Posterior vena cava (tissue), 2 donors: ENCODE data around the gene ATP6V0E1. TPM values are rescaled to one million over a fixed set of nuclear protein-coding genes. Genes with fewer than 3 reads are reported as not detected.
"Not testable (repeated sequence)": the region's sequence is repeated elsewhere in the genome, so short reads cannot be mapped to it uniquely, and the experiment has no call there.

Source experiments
- DNase-seq: peaks from one replicate; pipeline ENCODE4 v3.0.0-alpha.2; 2020; ENCODE audit warnings: low spot score
- intact Hi-C, 2 donors: fragments of 100-400 bp; cut with DNase I; formaldehyde crosslinking; loops; one replicate each; pipeline versions ENCODE4 v1.14.1 to v1.14.2; 2022 to 2023
- total RNA-seq, 2 donors: library from RNA; stranded (reverse); fragmentation: NEBNext Ultra II Directional; extraction: Animal tissue kit (Norgen Biotek cat#: 25700); gene quantifications; one replicate each; pipeline ENCODE4 v1.2.1, GENCODE V29; 2021
- donor health status: DM: yes; HTN: yes; CAD: no.
- donor health status: DM: yes; HTN: yes; CAD: no.

The ATP6V0E1 gene
- total RNA-seq, 2 donors from 2014 or later = 178 to 215 TPM

DNA sequence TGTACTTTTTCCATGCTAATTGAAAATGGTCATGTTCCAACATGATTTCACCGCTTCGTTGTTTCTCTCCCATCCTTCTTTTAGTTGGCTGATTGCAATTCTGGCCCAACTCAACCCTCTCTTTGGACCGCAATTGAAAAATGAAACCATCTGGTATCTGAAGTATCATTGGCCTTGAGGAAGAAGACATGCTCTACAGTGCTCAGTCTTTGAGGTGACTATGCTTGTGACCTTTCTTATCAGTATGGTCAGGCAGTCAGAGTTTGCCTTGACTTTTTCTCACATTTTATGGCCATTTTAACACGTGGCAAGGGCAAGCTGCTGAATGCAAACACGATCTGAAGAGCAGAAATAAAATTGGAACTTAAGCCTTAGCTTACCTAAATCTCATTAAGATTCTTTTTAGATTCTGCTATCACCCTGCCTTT is 36.6 kb downstream of the ATP6V0E1 start:
- intact Hi-C loops = no loop called here
- DNase-seq = no peak

DNA sequence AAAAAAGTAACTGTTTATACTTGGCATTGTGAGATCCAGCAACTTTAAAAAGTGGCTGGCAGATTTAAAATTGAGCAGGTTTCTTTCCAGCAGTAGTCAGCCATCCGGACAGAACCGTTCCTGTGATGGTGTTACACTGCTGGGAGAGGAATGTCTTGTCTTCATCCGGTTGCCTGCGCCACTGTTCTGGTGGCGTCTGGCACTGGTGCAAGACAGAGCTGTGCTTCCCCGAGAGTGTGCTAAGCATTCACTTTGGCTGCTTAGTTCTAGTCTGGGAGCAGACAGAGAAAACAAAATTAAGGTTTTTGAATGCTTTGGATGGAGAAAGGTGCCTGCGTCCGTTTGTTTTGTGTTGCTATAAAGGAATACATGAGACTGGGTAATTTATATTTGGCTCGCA is 37.1 kb downstream of the ATP6V0E1 start:
- intact Hi-C loops = no loop called here
- no peak for DNase-seq

- intact Hi-C loops = no loop called here
- no peak for DNase-seq
Measured at GRCh38 chr5:173025651-173026050, 42.1 kb downstream of the ATP6V0E1 start.

GRCh38 chr5:173027905-173028304 is 44.3 kb downstream of the ATP6V0E1 start:
- DNase-seq = no peak
- intact Hi-C loops = no loop called here

- DNase-seq = no peak
- intact Hi-C loops = no loop called here
Measured at GRCh38 chr5:173028811-173029327, 45.3 kb downstream of the ATP6V0E1 start.

DNA sequence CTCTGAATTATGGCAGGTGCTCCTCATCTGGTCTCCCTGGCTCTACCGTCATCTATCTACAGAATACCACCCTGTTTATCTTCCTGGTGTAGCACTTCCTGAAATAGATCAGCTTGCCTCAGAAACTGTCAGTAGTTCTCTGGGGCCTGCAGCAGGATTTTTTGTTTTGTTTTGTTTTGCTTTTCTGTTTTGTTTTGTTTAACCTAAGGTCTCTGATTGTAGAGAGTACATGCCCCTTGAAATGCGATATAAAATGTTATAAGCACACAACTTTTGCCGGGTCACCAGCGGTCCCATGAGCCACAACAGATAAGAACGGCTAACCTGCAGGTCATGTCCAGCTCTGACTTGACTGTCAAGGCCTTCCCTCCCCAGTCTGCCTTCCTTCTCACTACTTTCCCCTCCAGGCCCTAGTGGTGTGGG is 45.9 kb downstream of the ATP6V0E1 start:
- intact Hi-C loops = no loop called here
- DNase-seq = no peak

GRCh38 chr5:173032096-173032495 is 48.5 kb downstream of the ATP6V0E1 start:
- DNase-seq = not testable (repeated sequence)

DNA sequence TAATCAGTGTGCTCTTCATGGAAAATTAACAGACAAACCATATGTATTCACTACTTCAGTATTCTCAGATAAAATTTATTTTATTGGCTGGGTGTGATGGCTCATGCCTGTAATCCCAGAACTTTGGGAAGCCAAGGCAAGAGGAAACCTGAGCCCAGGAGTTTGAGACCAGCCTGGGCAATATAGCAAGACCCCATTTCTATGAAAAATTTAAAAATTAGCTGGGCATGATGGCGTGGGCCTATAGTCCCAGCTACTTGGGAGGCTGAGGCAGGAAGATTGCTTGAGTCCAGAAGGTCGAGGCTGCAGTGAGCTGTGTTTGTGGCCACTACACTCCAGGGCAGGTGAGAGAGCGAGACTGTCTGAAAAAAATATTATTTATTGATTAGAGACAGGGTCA is 49.2 kb downstream of the ATP6V0E1 start:
- intact Hi-C loops = no loop called here
- no peak for DNase-seq

More at GRCh38 chr5:173032096-173032495, 48.5 kb downstream of the ATP6V0E1 start:
- intact Hi-C loops = not testable (repeated sequence)

DNA sequence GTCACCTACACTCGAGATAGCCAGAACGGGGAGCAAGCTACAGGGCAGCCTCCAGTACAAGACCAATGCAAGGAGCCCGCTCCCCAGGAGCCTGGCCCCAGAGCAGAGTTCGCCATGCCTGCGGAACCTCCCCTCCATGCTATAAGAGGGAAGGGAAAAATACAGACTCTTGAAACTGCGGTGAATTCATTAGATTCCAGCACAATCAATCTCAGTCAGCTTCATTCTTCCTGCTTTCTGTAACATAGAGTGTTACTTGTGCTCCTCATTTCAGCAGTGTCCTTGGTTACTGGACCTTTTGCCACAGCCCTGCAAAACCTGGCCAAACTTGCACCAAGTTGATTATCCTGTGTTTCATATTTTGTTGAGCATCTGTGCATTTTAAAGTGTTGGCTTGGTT is 50.4 kb downstream of the ATP6V0E1 start:
- intact Hi-C loops = no loop called here
- no peak for DNase-seq

- intact Hi-C loops = no loop called here
- no peak for DNase-seq
Measured at GRCh38 chr5:173035904-173036707, 52.5 kb downstream of the ATP6V0E1 start.

- intact Hi-C loops = no loop called here
- no peak for DNase-seq
Measured at GRCh38 chr5:173039188-173039587, 55.6 kb downstream of the ATP6V0E1 start.

GRCh38 chr5:173039964-173040363 is 56.4 kb downstream of the ATP6V0E1 start:
- intact Hi-C loops = no loop called here
- DNase-seq = no peak

- intact Hi-C loops = no loop called here
- no peak for DNase-seq
Measured at GRCh38 chr5:173041881-173042762, 58.6 kb downstream of the ATP6V0E1 start.

DNA sequence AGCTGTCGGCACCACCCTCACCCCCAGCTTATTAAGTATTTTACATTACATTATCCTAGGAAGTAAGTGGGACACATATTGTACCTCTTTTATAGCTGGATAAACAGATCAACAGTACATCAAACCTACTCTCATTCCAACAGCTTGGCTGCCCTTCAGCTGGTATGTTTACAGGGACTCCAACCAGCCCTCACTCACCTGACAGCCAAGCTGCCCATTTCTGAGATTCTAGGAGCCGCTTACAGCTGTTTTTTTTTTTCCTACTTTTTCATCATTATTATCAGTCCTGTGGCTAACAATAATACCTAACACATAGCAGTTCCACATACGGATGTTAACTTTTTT is 59.2 kb downstream of the ATP6V0E1 start:
- intact Hi-C loops = no loop called here
- DNase-seq = no peak

GRCh38 chr5:173045474-173045873 is 61.9 kb downstream of the ATP6V0E1 start:
- no peak for DNase-seq
- intact Hi-C loops = no loop called here

DNA sequence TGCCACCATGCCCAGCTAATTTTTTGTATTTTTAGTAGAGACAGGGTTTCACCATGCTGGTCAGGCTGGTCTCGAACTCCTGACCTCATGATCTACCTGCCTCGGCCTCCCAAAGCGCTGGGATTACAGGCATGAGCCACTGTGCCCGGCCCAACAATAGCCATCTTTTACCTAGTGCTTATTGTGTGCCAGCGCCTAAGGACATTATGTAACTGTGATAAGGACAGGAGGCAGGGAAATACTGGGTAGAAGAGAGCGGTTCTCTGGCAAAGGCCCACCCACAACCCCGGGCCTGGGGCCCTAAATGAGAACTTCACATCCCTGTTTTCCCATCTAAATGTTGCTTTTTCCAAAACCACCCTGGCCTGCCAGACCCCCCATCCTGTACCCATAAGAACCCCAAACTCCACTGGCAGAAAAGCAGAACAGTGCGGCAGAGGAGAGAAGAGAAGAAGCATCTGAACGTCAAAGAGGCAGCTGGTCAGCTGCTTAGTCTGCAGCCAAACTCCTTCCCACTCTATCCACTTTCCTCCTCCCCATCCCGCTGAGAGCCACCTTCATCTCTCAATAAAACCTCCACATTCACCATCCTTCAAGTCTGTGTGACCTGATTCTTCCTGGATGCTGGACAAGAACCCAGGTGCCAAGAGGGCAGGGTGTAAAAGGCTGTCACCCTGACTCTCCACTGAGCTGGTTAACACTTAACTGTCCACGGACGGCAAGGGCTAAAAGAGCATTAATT is 63.7 kb downstream of the ATP6V0E1 start:
- DNase-seq, intact Hi-C loops: not testable (repeated sequence)

DNA sequence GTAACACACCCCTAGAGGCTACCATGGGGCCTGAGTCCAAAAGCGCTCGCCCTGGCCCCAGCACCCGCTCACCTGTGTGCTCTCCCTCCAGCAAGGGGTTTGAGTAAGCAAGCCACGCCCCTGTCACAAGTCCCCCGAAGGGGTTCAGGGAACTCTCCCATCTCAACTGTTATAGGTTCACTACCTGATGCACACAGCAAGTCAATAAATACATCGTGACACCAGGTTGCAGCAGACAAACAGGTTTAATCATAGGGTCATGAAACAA is 64.2 kb downstream of the ATP6V0E1 start:
- no peak for DNase-seq
- intact Hi-C loops = no loop called here

- no peak for DNase-seq
- intact Hi-C loops = loop anchor here in 1 of 2 donors (10.0 kb wide), 1 partner anchor 66 kb away; the partner anchor contains the start of gene ATP6V0E1
Measured at GRCh38 chr5:173050791-173051190, 67.2 kb downstream of the ATP6V0E1 start.

GRCh38 chr5:173051746-173052145 is 68.2 kb downstream of the ATP6V0E1 start:
- intact Hi-C loops = loop anchor here in 1 of 2 donors (10.0 kb wide), 1 partner anchor 67 kb away; the partner anchor contains the start of gene ATP6V0E1
- no peak for DNase-seq
